ENCODE measurements around the gene FCHSD2. TPM values are rescaled to one million over a fixed set of nuclear protein-coding genes. Genes with fewer than 3 reads are reported as not detected.

FCHSD2 gene
- total and polyA plus RNA-seq, 4 donors: 7.6 to 18.7 (median 9.9) TPM

DNA sequence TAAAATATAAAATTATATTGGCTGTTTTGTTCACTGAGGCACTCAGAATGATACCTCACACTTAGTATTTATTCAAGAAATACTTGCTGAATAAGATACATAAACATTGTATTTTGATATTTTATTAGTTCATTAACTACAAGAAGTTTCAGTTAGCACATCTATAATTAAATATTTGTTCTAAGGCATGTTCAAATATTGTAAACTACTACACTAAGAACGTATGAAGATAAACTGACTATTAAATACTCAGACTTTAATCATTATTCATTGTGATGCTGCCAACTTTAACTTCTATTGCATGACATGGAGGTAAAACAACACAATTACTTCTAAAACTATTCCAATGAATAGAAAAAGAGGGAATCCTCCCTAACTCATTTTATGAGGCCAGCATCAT lies 198.5 kb downstream of the FCHSD2 start:
- no peak overlapping the region for H3K27ac ChIP-seq (ENCODE audit: low read depth in 1 of 2, low read length in 2 of 2)
- 16% methylated on average over 1 of the region's 1 CpG for WGBS
- H3K9ac ChIP-seq (ENCODE audit: low read depth in 1 of 2, low read length in 2 of 2): no peak overlapping the region
- no peaks in the 10 kb centered on the region for H3K4me1 ChIP-seq (ENCODE audit: control insufficient read depth in 4 of 4, insufficient read depth in 4 of 4, low read length in 3 of 4)
- H3K27me3 ChIP-seq (ENCODE audit: control insufficient read depth in 4 of 4, insufficient read depth in 4 of 4, low read length in 3 of 4): no peaks in the 10 kb centered on the region
- TF ChIP-seq, protein P1, sequence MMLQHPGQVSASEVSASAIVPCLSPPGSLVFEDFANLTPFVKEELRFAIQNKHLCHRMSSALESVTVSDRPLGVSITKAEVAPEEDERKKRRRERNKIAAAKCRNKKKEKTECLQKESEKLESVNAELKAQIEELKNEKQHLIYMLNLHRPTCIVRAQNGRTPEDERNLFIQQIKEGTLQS (IDR thresholded peaks at IDR 0.05): no peak
- TF ChIP-seq RXRA (IDR thresholded peaks at IDR 0.05) (no peak), HNF4A (conservative IDR thresholded peaks at IDR 0.05) (no peak), YY1 (IDR thresholded peaks at IDR 0.05) (no peak), EGR1 (IDR thresholded peaks at IDR 0.05; ENCODE audit: low read depth in 2 of 2) (no peak), CTCF (IDR thresholded peaks at IDR 0.05; ENCODE audit: low read depth, low read length, missing input control) (no peak), SP1 (IDR thresholded peaks at IDR 0.05) (no peak)
- TF ChIP-seq, protein P2, sequence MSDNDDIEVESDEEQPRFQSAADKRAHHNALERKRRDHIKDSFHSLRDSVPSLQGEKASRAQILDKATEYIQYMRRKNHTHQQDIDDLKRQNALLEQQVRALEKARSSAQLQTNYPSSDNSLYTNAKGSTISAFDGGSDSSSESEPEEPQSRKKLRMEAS (IDR thresholded peaks at IDR 0.05): no peak
- no peak overlapping the region for H3K4me3 ChIP-seq (ENCODE audit: low read depth in 1 of 3, low read length in 3 of 3)
- no peaks in the 10 kb centered on the region for H3K36me3 ChIP-seq (ENCODE audit: control insufficient read depth in 4 of 4, insufficient read depth in 3 of 4, low read depth in 1 of 4, low read length in 3 of 4)
- DNase-seq (ENCODE audit: low spot score): no peak
- H3K9me3 ChIP-seq (ENCODE audit: control insufficient read depth in 4 of 4, low read length in 3 of 4): no peaks in the 10 kb centered on the region

DNA sequence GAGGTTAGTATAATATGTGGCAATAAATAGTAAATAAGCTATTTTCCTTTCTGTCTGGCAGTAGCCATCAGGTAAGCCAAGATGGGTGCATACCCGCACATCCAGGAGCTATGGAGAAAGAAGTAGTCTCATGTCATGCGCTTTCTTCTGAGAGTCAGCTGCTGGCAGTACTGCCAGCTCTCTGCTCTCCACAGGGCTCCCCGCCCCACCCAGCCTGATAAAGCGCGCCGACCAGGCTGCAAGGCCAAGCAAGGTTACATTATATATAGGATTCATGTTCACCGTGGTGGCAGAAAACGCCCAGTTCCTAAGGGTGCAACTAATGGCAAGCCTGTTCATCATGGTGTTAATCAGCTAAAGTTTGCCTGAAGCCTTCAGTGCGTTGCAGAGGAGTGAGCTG lies 201.7 kb downstream of the FCHSD2 start:
- no peaks in the 10 kb centered on the region for H3K4me1 ChIP-seq (ENCODE audit: control insufficient read depth in 4 of 4, insufficient read depth in 4 of 4, low read length in 3 of 4)
- H3K27ac ChIP-seq (ENCODE audit: low read depth in 1 of 2, low read length in 2 of 2): no peak overlapping the region
- no peaks in the 10 kb centered on the region for H3K27me3 ChIP-seq (ENCODE audit: control insufficient read depth in 4 of 4, insufficient read depth in 4 of 4, low read length in 3 of 4)
- peaks cover 0 to 3% (median under 1%) of the 10 kb centered on the region in 4 donors for H3K36me3 ChIP-seq (ENCODE audit: control insufficient read depth in 4 of 4, insufficient read depth in 3 of 4, low read depth in 1 of 4, low read length in 3 of 4)
- H3K9me3 ChIP-seq (ENCODE audit: control insufficient read depth in 4 of 4, low read length in 3 of 4): no peaks in the 10 kb centered on the region
- no peak overlapping the region for H3K9ac ChIP-seq (ENCODE audit: low read depth in 1 of 2, low read length in 2 of 2)
- WGBS: 92% methylated on average over 9 of the region's 9 CpGs
- no peak for DNase-seq (ENCODE audit: low spot score)
- no peak overlapping the region for H3K4me3 ChIP-seq (ENCODE audit: low read depth in 1 of 3, low read length in 3 of 3)
- TF ChIP-seq TAF1 (conservative IDR thresholded peaks at IDR 0.05) (no peak), EGR1 (IDR thresholded peaks at IDR 0.05; ENCODE audit: low read depth in 2 of 2) (no peak), GABPA (IDR thresholded peaks at IDR 0.05 in 1 of 2, conservative IDR thresholded peaks at IDR 0.05 in 1 of 2) (no peak), YY1 (IDR thresholded peaks at IDR 0.05) (no peak), ZBTB33 (IDR thresholded peaks at IDR 0.05) (no peak)
- TF ChIP-seq, protein P2 (IDR thresholded peaks at IDR 0.05): no peak
- TF ChIP-seq, protein P1 (IDR thresholded peaks at IDR 0.05): no peak

GRCh38 chr11:72939031-72939430 lies 203.1 kb downstream of the FCHSD2 start:
- H3K27me3 ChIP-seq (ENCODE audit: control insufficient read depth in 4 of 4, insufficient read depth in 4 of 4, low read length in 3 of 4): no peaks in the 10 kb centered on the region
- no peak for DNase-seq (ENCODE audit: low spot score)
- peaks cover 0 to 3% (median under 1%) of the 10 kb centered on the region in 4 donors for H3K36me3 ChIP-seq (ENCODE audit: control insufficient read depth in 4 of 4, insufficient read depth in 3 of 4, low read depth in 1 of 4, low read length in 3 of 4)
- TF ChIP-seq NR2F2 (IDR thresholded peaks at IDR 0.05) (peak; percentile 61), GABPA (IDR thresholded peaks at IDR 0.05 in 1 of 2, conservative IDR thresholded peaks at IDR 0.05 in 1 of 2) (no peak)
- H3K4me1 ChIP-seq (ENCODE audit: control insufficient read depth in 4 of 4, insufficient read depth in 4 of 4, low read length in 3 of 4): no peaks in the 10 kb centered on the region
- H3K9me3 ChIP-seq (ENCODE audit: control insufficient read depth in 4 of 4, low read length in 3 of 4): no peaks in the 10 kb centered on the region
- H3K4me3 ChIP-seq (ENCODE audit: low read depth in 1 of 3, low read length in 3 of 3): no peak overlapping the region
- 76% methylated on average over 2 of the region's 2 CpGs for WGBS
- H3K9ac ChIP-seq (ENCODE audit: low read depth in 1 of 2, low read length in 2 of 2): no peak overlapping the region
- H3K27ac ChIP-seq (ENCODE audit: low read depth in 1 of 2, low read length in 2 of 2): no peak overlapping the region

All from liver (tissue), 9 donors.